ENCODE measurements around the gene CEP85. TPM values are rescaled to one million over a fixed set of nuclear protein-coding genes. Genes with fewer than 3 reads are reported as not detected.

Gene CEP85
- total RNA-seq, 1 donor from 2014 or later, result 8.4 TPM

DNA sequence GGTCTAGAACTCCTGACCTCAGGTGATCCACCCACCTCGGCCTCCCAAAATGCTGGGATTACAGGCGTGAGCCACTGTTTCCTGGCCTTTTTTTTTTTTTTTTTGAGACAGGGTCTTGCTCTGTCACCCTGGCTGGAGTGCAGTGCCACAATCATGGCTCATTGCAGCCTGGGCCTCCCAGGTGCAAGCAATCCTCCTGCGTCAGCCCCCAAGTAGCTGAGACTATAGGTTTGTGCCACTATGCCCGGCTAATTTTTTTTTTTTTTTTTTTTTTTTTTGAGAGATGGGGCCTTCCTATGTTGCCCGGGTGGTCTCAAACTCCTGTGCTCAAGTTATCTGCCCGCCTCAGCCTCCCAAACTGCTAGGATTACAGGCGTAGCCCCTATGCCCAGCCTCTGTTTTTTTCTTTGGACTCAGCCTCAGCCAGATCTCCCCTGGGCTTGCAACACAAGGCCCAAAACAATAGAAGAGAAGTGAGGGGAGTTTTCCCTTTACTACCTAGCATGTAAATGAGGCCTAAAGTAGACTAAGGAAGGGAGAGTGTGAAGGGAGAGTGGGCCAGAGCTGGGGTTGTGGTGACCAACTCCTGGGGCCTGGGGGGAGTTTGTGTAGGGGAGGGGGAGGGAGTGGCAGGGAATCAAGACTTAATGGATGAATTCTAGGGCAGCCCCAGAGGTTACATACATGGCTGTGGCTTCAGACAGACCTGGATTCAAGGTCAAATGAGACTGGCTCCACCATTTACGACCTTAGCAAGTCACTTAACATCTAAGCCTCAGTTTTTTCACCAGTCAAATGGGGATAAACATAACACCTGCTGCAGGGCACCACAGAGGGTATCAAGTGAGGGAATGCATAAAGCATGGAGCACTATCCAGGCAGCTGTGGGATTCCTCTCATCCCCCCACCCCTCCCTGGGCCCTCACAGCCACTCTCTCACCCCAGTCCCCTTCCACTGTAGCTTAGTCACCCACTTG lies 82.2 kb downstream of the CEP85 start:
- DNase-seq (ENCODE audit: low read depth) (no peak), FAIRE-seq (no peak)
- TF ChIP-seq, protein P1, sequence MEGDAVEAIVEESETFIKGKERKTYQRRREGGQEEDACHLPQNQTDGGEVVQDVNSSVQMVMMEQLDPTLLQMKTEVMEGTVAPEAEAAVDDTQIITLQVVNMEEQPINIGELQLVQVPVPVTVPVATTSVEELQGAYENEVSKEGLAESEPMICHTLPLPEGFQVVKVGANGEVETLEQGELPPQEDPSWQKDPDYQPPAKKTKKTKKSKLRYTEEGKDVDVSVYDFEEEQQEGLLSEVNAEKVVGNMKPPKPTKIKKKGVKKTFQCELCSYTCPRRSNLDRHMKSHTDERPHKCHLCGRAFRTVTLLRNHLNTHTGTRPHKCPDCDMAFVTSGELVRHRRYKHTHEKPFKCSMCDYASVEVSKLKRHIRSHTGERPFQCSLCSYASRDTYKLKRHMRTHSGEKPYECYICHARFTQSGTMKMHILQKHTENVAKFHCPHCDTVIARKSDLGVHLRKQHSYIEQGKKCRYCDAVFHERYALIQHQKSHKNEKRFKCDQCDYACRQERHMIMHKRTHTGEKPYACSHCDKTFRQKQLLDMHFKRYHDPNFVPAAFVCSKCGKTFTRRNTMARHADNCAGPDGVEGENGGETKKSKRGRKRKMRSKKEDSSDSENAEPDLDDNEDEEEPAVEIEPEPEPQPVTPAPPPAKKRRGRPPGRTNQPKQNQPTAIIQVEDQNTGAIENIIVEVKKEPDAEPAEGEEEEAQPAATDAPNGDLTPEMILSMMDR (IDR thresholded peaks at IDR 0.05; ENCODE audit: insufficient read depth, low read length, severe bottlenecking), result no peak
- Histone ChIP-seq H3K36me3 (ENCODE audit: control insufficient read depth, insufficient read depth, low read length) (peaks cover 10% of the 10 kb centered on the region), H3K4me3 (ENCODE audit: low read depth, low read length) (no peak overlapping the region), H3K27me3 (ENCODE audit: control insufficient read depth, insufficient read depth, low read length) (no peaks in the 10 kb centered on the region)

GRCh38 chr1:26317146-26317545 lies 83.1 kb downstream of the CEP85 start:
- FAIRE-seq (no peak), DNase-seq (ENCODE audit: low read depth) (no peak)
- Histone ChIP-seq H3K27me3 (ENCODE audit: control insufficient read depth, insufficient read depth, low read length) (no peaks in the 10 kb centered on the region), H3K36me3 (ENCODE audit: control insufficient read depth, insufficient read depth, low read length) (peaks cover 13% of the 10 kb centered on the region), H3K4me3 (ENCODE audit: low read depth, low read length) (no peak overlapping the region)
- TF ChIP-seq, protein P1 (IDR thresholded peaks at IDR 0.05; ENCODE audit: insufficient read depth, low read length, severe bottlenecking), result no peak

- FAIRE-seq, result no peak
Measured at GRCh38 chr1:26317612-26318337, 83.8 kb downstream of the CEP85 start, which contains the start of gene CD52. CD52 (plus strand) TSS chr1:26317958; CDS start chr1:26318018, 60 bp downstream.

GRCh38 chr1:26318338-26319064 lies 84.5 kb downstream of the CEP85 start:
- Histone ChIP-seq H3K36me3 (ENCODE audit: control insufficient read depth, insufficient read depth, low read length) (peaks cover 19% of the 10 kb centered on the region), H3K4me3 (ENCODE audit: low read depth, low read length) (no peak overlapping the region), H3K27me3 (ENCODE audit: control insufficient read depth, insufficient read depth, low read length) (no peaks in the 10 kb centered on the region)
- DNase-seq (ENCODE audit: low read depth) (no peak), FAIRE-seq (no peak)
- TF ChIP-seq, protein P1 (IDR thresholded peaks at IDR 0.05; ENCODE audit: insufficient read depth, low read length, severe bottlenecking), result no peak

More at GRCh38 chr1:26317612-26318337, 83.8 kb downstream of the CEP85 start, which contains the start of gene CD52:
- TF ChIP-seq, protein P1 (IDR thresholded peaks at IDR 0.05; ENCODE audit: insufficient read depth, low read length, severe bottlenecking), result no peak
- Histone ChIP-seq H3K27me3 (ENCODE audit: control insufficient read depth, insufficient read depth, low read length) (no peaks in the 10 kb centered on the region), H3K4me3 (ENCODE audit: low read depth, low read length) (no peak within 1 kb of the TSS), H3K36me3 (ENCODE audit: control insufficient read depth, insufficient read depth, low read length) (peaks cover 15% of the 10 kb centered on the region)
- DNase-seq (ENCODE audit: low read depth), result no peak

GRCh38 chr1:26320896-26321295 lies 86.9 kb downstream of the CEP85 start:
- Histone ChIP-seq H3K4me3 (ENCODE audit: low read depth, low read length) (no peak overlapping the region), H3K27me3 (ENCODE audit: control insufficient read depth, insufficient read depth, low read length) (no peaks in the 10 kb centered on the region), H3K36me3 (ENCODE audit: control insufficient read depth, insufficient read depth, low read length) (peaks cover 40% of the 10 kb centered on the region)
- DNase-seq (ENCODE audit: low read depth) (no peak), FAIRE-seq (no peak)
- TF ChIP-seq, protein P1 (IDR thresholded peaks at IDR 0.05; ENCODE audit: insufficient read depth, low read length, severe bottlenecking), result no peak
